Dermis blood vessel endothelial cell (primary cell): ENCODE data around the gene LRIT1. TPM values are rescaled to one million over a fixed set of nuclear protein-coding genes. Genes with fewer than 3 reads are reported as not detected.
A peak's percentile ranks its signal among the peaks of the same experiment; 100 is the strongest.

Source experiments
- DNase-seq: peaks from one replicate; pipeline ENCODE4 v3.0.0; 2010
- total RNA-seq: library from RNA; depleted of rRNA; stranded (reverse); fragments of >200 nt; gene quantifications from 2 replicates; pipeline ENCODE4 v1.2.3, GENCODE V29; 2014

LRIT1 gene
- total RNA-seq, 1 donor from 2014 or later: not detected

- DNase-seq: no peak
These were observed 27.2 kb downstream of the LRIT1 start for GRCh38 chr10:84214046-84214572.

GRCh38 chr10:84213076-84213475 lies 28.3 kb downstream of the LRIT1 start:
- DNase-seq: no peak

GRCh38 chr10:84212014-84212413 lies 29.3 kb downstream of the LRIT1 start:
- no peak for DNase-seq

- no peak for DNase-seq
These were observed 29.8 kb downstream of the LRIT1 start for GRCh38 chr10:84211566-84211965.

- DNase-seq: no peak
These were observed 33.3 kb downstream of the LRIT1 start for GRCh38 chr10:84208023-84208422.

- DNase-seq: no peak
These were observed 35.4 kb downstream of the LRIT1 start for GRCh38 chr10:84205853-84206525.

GRCh38 chr10:84205049-84205852 lies 36.1 kb downstream of the LRIT1 start:
- DNase-seq: peak; percentile 66

- no peak for DNase-seq
These were observed 36.7 kb downstream of the LRIT1 start for GRCh38 chr10:84204610-84205009.

- peak; percentile 19 for DNase-seq
These were observed 37.2 kb downstream of the LRIT1 start for GRCh38 chr10:84204122-84204521.

- no peak for DNase-seq
These were observed 39.0 kb downstream of the LRIT1 start for GRCh38 chr10:84202349-84202748.

- DNase-seq: no peak
These were observed 39.7 kb downstream of the LRIT1 start for GRCh38 chr10:84201682-84202081.

- DNase-seq: no peak
These were observed 40.1 kb downstream of the LRIT1 start for GRCh38 chr10:84201244-84201606.

- no peak for DNase-seq
These were observed 40.7 kb downstream of the LRIT1 start for GRCh38 chr10:84200537-84201243.

- no peak for DNase-seq
These were observed 43.0 kb downstream of the LRIT1 start for GRCh38 chr10:84198206-84198915.

- DNase-seq: no peak
These were observed 43.7 kb downstream of the LRIT1 start for GRCh38 chr10:84197643-84198042.

- no peak for DNase-seq
These were observed 44.4 kb downstream of the LRIT1 start for GRCh38 chr10:84196941-84197340.

GRCh38 chr10:84196083-84196482 lies 45.3 kb downstream of the LRIT1 start:
- DNase-seq: no peak

GRCh38 chr10:84195044-84195830 lies 46.1 kb downstream of the LRIT1 start:
- DNase-seq: no peak

GRCh38 chr10:84194424-84195043 lies 46.8 kb downstream of the LRIT1 start, which contains the start of gene CDHR1:
Gene CDHR1 (plus strand): TSS chr10:84194537. CDS start chr10:84194761, 224 bp downstream.
- DNase-seq: peak; percentile 7

- no peak for DNase-seq
These were observed 47.4 kb downstream of the LRIT1 start for GRCh38 chr10:84193846-84194423.

GRCh38 chr10:84193327-84193726 lies 48.0 kb downstream of the LRIT1 start:
- no peak for DNase-seq
